ENCODE measurements around the gene IL17RB.

The IL17RB gene

DNA sequence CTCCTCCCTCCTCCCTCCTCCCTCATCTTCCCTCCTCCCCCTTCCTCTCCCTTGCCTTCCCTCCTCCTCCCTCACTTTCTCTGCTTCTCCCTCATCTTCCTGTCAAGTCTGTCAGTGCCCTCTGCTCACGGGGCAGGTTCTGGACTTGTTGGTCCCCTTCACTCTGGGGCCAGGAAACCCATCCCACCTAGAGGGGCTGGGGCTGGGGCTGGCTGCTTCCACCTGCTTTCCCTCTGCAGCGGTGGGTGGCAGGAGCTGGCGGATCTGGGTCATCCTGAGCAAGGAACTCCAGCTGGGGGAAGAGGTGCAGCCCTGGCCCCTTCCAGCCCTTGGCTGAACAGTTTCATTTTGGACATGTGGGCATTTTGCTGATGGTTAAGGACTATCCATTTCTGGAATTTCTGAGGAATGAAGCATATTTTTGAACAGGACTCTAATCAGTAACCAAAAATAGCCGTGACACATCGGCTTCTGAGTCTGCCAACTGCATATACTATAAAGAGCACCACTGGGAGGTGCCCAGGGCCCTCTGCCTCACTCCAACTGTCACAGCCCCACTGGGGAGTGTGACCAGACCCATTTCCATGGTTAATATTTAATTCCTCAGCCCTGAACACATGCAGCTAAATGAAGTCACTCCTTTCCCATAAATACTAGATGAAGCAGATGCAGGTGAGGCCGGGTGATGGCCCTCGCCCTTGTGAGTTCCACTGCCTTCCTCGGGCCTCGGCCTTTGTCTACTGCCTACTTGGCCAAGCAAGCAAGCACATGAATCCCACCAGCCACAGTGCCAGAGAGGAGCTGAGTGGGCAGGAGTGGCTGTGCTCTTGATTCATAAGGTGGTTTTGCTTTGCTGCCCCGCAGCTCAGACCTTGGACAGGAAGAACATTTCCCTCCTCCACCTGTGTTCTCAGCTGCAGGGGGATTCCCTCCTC, 39.9 kb upstream of the IL17RB start:
- TF ChIP-seq GATA2 (IDR thresholded peaks at IDR 0.05; ENCODE audit: low read depth, low read length) (no peak), GATA3 (IDR thresholded peaks at IDR 0.05; ENCODE audit: low read depth, low read length) (no peak)

DNA sequence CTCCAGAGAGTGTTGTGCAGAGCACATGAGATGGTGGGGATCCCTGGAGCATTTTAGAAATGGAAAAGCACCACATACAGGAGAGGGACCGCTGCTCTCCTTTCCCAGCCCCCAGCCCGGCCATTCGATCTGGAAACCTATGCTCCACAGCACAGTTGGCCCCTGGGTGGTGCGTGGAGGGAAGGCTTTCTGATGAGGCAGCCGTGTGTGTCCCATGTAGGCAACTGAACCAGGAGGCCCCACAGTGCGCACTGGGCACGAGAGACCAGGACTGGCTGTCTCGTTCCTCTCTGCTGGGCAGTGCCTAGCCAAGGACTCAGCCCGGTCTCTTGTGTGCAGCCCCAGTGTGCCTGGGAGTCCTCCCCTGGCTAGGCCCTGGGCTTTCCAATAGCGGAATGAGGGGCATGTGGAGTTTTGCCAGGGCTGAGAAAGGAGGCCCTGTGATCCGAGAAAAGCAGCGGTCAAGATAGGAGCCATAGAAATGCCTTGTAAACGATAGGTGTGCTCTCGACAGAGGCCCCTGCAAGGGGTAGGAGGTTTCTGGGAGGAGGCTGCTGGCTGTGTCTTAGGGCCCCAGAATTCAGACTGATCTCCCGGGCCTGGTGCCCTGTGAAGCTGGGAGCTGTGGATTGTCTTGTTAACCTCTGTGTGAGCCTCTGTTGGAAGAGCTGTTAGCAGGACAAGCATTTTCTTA, 39.1 kb upstream of the IL17RB start:
- TF ChIP-seq GATA3 (IDR thresholded peaks at IDR 0.05; ENCODE audit: low read depth, low read length) = no peak
- TF ChIP-seq GATA2 (IDR thresholded peaks at IDR 0.05; ENCODE audit: low read depth, low read length) = no peak

DNA sequence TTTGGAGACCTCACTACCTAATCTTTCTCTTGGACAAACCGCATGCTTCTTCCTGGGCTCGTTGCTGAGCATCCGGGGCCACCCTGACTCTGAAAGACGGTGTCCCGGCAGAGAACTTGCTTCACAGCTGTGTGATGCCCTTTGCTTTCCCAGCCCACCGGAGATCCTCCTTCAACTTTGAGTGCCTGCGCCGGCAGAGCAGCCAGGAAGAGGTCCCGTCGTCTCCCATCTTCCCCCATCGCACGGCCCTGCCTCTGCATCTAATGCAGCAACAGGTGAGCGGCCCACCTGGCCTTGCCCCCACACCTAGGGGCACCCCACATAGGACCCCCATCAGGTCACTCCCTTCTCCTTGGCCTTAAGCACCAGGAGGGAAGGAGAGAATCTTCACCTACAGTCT, 37.9 kb upstream of the IL17RB start:
- TF ChIP-seq GATA3 (IDR thresholded peaks at IDR 0.05; ENCODE audit: low read depth, low read length) (no peak), GATA2 (IDR thresholded peaks at IDR 0.05; ENCODE audit: low read depth, low read length) (no peak)

DNA sequence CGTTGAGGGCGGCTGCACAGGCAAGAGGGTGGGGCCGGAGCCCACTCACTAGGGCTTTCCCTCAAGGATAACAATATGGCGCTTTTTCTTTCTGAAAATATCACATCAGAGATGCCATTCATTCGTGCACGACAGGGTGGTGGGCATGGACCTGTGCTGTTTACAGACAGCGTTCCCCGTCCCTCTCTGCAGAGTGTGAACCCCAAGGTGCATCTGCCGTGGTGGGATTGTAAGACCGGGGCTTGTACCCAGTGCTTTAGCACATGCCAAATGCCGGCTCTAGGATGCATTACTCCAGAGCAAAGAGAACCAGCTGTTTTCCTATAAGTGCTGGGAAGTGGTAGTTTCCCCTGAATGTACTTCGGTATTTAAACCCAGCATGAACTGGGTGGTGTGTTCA, 37.1 kb upstream of the IL17RB start:
- TF ChIP-seq GATA3 (IDR thresholded peaks at IDR 0.05; ENCODE audit: low read depth, low read length) = no peak
- no peak for TF ChIP-seq GATA2 (IDR thresholded peaks at IDR 0.05; ENCODE audit: low read depth, low read length)

DNA sequence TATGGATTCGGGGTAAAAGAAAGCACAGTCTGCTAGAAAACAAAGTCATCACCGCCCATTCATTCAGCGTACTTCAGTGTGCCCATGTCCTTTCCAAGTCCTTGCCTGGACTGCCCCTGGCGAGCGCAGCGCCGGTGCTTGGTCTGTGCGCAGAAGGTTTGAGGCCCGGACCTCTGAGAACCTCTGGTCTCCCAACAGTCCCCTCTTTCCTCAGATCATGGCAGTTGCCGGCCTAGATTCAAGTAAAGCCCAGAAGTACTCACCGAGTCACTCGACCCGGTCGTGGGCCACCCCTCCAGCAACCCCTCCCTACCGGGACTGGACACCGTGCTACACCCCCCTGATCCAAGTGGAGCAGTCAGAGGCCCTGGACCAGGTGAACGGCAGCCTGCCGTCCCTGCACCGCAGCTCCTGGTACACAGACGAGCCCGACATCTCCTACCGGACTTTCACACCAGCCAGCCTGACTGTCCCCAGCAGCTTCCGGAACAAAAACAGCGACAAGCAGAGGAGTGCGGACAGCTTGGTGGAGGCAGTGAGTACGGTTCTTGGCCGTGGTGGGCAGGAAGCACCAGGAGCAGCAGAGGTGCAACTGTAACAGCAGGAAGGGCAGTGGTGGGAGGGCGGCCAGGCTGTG, 36.5 kb upstream of the IL17RB start:
- TF ChIP-seq GATA3 (IDR thresholded peaks at IDR 0.05; ENCODE audit: low read depth, low read length) (no peak), GATA2 (IDR thresholded peaks at IDR 0.05; ENCODE audit: low read depth, low read length) (no peak)

DNA sequence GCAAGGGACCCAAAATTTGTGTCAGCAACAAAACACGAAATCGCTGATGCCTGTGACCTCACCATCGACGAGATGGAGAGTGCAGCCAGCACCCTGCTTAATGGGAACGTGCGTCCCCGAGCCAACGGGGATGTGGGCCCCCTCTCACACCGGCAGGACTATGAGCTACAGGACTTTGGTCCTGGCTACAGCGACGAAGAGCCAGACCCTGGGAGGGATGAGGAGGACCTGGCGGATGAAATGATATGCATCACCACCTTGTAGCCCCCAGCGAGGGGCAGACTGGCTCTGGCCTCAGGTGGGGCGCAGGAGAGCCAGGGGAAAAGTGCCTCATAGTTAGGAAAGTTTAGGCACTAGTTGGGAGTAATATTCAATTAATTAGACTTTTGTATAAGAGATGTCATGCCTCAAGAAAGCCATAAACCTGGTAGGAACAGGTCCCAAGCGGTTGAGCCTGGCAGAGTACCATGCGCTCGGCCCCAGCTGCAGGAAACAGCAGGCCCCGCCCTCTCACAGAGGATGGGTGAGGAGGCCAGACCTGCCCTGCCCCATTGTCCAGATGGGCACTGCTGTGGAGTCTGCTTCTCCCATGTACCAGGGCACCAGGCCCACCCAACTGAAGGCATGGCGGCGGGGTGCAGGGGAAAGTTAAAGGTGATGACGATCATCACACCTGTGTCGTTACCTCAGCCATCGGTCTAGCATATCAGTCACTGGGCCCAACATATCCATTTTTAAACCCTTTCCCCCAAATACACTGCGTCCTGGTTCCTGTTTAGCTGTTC, 35.0 kb upstream of the IL17RB start:
- no peak for TF ChIP-seq GATA3 (IDR thresholded peaks at IDR 0.05; ENCODE audit: low read depth, low read length)
- TF ChIP-seq GATA2 (IDR thresholded peaks at IDR 0.05; ENCODE audit: low read depth, low read length) = no peak

DNA sequence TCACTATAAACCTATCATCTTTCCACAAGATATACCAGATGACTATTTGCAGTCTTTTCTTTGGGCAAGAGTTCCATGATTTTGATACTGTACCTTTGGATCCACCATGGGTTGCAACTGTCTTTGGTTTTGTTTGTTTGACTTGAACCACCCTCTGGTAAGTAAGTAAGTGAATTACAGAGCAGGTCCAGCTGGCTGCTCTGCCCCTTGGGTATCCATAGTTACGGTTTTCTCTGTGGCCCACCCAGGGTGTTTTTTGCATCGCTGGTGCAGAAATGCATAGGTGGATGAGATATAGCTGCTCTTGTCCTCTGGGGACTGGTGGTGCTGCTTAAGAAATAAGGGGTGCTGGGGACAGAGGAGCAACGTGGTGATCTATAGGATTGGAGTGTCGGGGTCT, 33.9 kb upstream of the IL17RB start:
- TF ChIP-seq GATA2 (IDR thresholded peaks at IDR 0.05; ENCODE audit: low read depth, low read length) (no peak), GATA3 (IDR thresholded peaks at IDR 0.05; ENCODE audit: low read depth, low read length) (no peak)

DNA sequence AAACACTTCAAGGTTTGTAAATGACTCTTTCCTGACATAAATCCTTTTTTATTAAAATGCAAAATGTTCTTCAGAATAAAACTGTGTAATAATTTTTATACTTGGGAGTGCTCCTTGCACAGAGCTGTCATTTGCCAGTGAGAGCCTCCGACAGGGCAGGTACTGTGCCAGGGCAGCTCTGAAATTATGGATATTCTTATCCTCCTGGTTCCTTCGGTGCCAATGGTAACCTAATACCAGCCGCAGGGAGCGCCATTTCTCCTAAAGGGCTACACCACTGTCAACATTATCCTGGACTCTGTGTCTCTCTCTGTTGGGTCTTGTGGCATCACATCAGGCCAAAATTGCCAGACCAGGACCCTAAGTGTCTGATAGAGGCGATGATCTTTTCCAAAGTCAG, 33.1 kb upstream of the IL17RB start:
- TF ChIP-seq GATA3 (IDR thresholded peaks at IDR 0.05; ENCODE audit: low read depth, low read length) = no peak
- TF ChIP-seq GATA2 (IDR thresholded peaks at IDR 0.05; ENCODE audit: low read depth, low read length) = no peak

DNA sequence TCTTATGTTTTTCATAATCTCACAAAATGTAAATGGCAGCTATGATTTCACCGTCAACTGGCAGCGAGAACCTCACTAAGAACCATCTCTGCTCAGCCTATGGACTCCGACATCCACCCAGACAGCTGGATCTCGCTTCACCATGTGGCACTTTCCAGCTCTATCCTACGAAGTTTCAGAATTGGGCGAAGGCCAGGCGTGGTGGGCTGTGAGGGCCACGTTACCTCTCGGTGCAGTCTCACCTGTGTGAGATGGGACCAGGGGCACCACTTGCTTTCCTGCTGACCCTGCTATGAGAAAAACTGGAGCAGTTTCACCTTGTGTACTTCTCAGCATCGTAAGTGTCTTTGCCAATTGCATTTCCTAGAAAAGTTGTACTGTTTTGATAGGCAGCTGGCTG, 32.5 kb upstream of the IL17RB start:
- TF ChIP-seq GATA3 (IDR thresholded peaks at IDR 0.05; ENCODE audit: low read depth, low read length) (no peak), GATA2 (IDR thresholded peaks at IDR 0.05; ENCODE audit: low read depth, low read length) (no peak)

DNA sequence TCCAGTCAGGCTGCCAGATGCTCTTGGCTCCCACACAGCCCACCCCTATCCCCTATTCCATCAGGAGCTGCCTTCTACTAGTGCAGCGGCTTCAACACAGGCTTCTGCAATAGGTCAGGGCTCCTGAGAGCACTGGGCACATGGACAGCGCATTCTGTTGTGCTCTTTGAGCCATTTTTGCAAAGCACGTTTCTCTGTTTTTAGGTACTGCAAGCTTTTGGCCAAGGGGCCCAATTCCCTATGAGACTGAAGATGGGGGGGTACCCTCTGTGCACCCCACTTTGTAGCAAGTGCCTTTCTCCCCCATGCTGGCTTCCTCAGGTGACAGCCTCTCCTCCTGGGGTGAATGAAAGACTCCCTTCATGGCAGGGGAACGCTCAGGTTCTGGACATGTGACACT, 31.3 kb upstream of the IL17RB start:
- no peak for TF ChIP-seq GATA3 (IDR thresholded peaks at IDR 0.05; ENCODE audit: low read depth, low read length)
- no peak for TF ChIP-seq GATA2 (IDR thresholded peaks at IDR 0.05; ENCODE audit: low read depth, low read length)

DNA sequence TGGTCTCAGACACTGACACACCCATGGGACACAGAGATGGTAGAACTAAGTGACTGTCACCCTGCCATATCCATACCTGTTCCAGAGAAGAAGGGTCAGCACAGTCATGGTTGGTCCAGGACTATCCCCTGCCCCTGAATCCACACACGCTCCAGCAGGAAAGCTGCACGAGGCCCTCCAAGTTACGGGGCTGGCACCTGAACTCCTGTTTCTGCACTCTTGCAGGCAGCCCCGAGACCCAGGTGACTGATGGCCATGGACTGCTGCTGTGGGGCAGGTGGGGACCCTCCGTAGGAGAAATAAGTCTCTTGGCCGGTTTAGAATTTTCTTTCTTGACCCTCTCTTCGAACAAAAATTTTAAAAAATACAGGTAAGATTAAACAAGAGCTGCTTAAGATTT, 30.7 kb upstream of the IL17RB start:
- no peak for TF ChIP-seq GATA3 (IDR thresholded peaks at IDR 0.05; ENCODE audit: low read depth, low read length)
- TF ChIP-seq GATA2 (IDR thresholded peaks at IDR 0.05; ENCODE audit: low read depth, low read length) = no peak

DNA sequence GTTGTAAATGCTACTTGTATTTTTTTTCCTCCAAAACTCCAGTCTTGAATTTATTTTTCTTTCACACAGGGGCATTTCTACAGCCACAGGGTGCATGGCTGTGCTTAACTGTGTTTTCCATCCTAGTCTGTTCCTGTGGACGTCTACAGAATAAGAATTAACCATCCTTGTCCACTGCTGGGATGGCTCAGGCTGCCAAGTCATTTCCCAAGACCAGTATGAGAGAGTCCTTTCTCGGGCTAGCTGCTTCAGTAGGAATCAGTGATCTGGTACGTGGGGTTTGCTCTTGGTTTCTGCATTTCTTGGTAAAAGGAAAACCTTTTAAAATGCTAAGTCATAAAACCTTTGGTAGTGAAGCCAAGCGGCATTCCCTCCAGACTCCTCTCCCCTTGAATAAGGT, 29.9 kb upstream of the IL17RB start:
- no peak for TF ChIP-seq GATA3 (IDR thresholded peaks at IDR 0.05; ENCODE audit: low read depth, low read length)

DNA sequence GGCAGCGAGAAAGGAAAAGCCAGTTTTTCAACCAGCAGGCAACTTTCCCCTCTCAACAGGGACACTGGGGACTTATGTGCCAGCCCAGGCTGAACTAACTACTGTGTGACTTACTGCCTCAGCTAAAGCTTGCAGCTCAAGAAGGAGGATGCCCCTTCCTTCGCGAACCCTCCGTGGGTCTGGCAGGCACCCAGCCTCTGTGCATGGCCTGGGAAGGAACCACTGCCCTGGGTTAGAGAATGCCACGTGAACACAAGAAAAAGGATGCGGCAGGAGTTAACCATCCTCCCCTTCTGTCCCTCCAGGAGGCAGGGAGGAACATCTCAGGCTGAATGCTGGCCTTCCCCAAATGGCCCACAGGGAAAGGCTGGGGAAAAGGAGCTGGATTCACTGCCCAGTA, 29.2 kb upstream of the IL17RB start:
- TF ChIP-seq GATA2 (IDR thresholded peaks at IDR 0.05; ENCODE audit: low read depth, low read length) (no peak), GATA3 (IDR thresholded peaks at IDR 0.05; ENCODE audit: low read depth, low read length) (no peak)

DNA sequence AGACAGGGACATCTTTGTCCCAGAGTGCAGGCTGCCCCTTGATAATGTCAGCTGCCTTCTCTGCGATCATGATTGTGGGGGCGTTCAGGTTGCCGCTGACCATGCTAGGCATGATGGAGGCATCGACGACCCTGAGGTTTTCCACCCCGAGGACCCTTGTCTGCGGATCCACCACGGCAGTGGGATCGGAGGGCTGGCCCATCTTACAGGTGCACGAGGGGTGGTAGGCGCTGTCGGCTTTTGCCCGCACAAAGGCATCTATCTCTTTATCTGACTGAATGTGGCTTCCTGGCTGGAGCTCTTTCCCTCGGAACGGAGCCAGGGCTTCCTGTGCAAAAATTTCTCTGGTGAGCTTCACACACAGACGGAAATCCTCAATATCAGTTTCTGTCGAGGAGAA, 28.6 kb upstream of the IL17RB start:
- TF ChIP-seq GATA3 (IDR thresholded peaks at IDR 0.05; ENCODE audit: low read depth, low read length) (no peak), GATA2 (IDR thresholded peaks at IDR 0.05; ENCODE audit: low read depth, low read length) (no peak)
